Measurements from ENCODE around the gene BEND6. TPM values are rescaled to one million over a fixed set of nuclear protein-coding genes. Genes with fewer than 3 reads are reported as not detected.
"Not testable (repeated sequence)": the region's sequence is repeated elsewhere in the genome, so short reads cannot be mapped to it uniquely, and the experiment has no call there.

Gene BEND6
- total and polyA plus RNA-seq, 2 of the 13 experiments (the other 11 are each of a cell fraction or from before 2014, with no cell fraction given), result 0.20 to 0.21 TPM

DNA sequence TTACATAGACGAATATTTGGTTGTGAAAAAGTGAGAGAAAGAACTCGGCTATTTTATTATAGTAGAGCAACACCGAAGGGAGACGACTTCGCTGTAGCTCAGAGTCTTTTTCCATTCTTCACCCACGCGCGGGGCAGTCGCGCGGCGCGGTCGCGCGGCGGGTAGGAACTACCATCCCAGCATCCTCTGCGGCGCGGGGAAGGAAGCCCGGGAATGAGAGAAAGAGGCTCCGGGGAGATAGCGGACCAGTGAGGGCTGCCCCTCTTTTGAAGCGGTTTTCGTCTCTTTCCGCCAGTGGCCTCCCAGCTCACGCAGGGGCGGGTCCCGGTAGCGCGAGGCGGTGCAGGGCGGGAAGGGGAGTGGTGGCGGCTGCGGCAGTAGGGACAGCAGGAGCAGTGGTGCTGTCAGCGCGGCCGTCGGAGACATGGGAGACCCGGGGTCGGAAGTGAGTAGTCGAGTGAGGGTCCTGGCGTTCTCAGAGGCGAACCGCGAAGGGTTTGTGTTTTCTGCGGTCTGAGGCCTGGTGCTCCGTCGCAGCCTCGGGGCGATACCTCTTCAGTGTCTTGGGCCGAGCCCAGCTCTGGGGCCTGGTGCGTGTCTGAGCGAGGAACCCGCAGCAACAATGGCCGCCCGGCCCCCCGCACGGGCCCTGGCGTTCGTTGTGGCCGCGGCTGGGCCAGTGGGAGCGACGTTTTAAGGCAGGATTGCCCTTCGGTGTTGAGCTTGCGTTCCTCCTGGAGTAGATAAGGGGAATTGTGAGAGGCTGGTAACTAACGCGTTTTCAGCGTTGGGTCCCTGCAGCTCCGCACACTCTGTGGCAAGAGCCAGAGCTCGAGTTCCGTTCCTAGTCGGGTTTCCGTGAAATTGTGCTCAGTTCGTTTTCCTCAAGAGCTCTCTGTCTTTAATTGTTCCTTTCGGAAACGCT lies 91.7 kb downstream of the BEND6 start, which contains the start of gene KIAA1586 (continued):
- TF ChIP-seq ZNF292 (CRISPR knock-in tag; IDR thresholded peaks at IDR 0.05; ENCODE audit: borderline replicate concordance, low read depth) (peak; percentile 90), ZBTB38 (CRISPR knock-in tag; IDR thresholded peaks at IDR 0.05) (peak; percentile 75; the same call in 1 of the 2 replicates), ZNF124 (CRISPR knock-in tag; IDR thresholded peaks at IDR 0.05) (peak; percentile 49; the same call in 1 of the 2 replicates), HMG20B (CRISPR knock-in tag; conservative IDR thresholded peaks at IDR 0.05) (peak; percentile 88; the same call in 1 of the 2 replicates), ZFY (CRISPR knock-in tag; IDR thresholded peaks at IDR 0.05) (peak; percentile 81), ZNF510 (CRISPR knock-in tag; IDR thresholded peaks at IDR 0.05; ENCODE audit: low read depth) (0 out of 2 replicates have a peak, but pooled peaks have one; percentile 50), ZNF235 (CRISPR knock-in tag; IDR thresholded peaks at IDR 0.05; ENCODE audit: borderline replicate concordance) (0 out of 2 replicates have a peak, but pooled peaks have one; percentile 49), ZFP90 (CRISPR knock-in tag; IDR thresholded peaks at IDR 0.05; ENCODE audit: borderline replicate concordance) (peak; percentile 88; the same call in 1 of the 2 replicates), HCFC1 (IDR thresholded peaks at IDR 0.05; ENCODE audit: low read depth, low read length) (peak; percentile 65), TBX2 (CRISPR knock-in tag; IDR thresholded peaks at IDR 0.05; ENCODE audit: borderline replicate concordance) (peak; percentile 54), MEIS1 (CRISPR knock-in tag; IDR thresholded peaks at IDR 0.05; ENCODE audit: borderline replicate concordance) (0 out of 2 replicates have a peak, but pooled peaks have one; percentile 44), FOXP1 (CRISPR knock-in tag; IDR thresholded peaks at IDR 0.05) (0 out of 2 replicates have a peak, but pooled peaks have one; percentile 21), POGZ (CRISPR knock-in tag; IDR thresholded peaks at IDR 0.05) (peak; percentile 93)
- TF ChIP-seq, protein P1, sequence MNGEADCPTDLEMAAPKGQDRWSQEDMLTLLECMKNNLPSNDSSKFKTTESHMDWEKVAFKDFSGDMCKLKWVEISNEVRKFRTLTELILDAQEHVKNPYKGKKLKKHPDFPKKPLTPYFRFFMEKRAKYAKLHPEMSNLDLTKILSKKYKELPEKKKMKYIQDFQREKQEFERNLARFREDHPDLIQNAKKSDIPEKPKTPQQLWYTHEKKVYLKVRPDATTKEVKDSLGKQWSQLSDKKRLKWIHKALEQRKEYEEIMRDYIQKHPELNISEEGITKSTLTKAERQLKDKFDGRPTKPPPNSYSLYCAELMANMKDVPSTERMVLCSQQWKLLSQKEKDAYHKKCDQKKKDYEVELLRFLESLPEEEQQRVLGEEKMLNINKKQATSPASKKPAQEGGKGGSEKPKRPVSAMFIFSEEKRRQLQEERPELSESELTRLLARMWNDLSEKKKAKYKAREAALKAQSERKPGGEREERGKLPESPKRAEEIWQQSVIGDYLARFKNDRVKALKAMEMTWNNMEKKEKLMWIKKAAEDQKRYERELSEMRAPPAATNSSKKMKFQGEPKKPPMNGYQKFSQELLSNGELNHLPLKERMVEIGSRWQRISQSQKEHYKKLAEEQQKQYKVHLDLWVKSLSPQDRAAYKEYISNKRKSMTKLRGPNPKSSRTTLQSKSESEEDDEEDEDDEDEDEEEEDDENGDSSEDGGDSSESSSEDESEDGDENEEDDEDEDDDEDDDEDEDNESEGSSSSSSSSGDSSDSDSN (CRISPR knock-in tag; IDR thresholded peaks at IDR 0.05), result peak; percentile 95
- TF ChIP-seq, protein P2, sequence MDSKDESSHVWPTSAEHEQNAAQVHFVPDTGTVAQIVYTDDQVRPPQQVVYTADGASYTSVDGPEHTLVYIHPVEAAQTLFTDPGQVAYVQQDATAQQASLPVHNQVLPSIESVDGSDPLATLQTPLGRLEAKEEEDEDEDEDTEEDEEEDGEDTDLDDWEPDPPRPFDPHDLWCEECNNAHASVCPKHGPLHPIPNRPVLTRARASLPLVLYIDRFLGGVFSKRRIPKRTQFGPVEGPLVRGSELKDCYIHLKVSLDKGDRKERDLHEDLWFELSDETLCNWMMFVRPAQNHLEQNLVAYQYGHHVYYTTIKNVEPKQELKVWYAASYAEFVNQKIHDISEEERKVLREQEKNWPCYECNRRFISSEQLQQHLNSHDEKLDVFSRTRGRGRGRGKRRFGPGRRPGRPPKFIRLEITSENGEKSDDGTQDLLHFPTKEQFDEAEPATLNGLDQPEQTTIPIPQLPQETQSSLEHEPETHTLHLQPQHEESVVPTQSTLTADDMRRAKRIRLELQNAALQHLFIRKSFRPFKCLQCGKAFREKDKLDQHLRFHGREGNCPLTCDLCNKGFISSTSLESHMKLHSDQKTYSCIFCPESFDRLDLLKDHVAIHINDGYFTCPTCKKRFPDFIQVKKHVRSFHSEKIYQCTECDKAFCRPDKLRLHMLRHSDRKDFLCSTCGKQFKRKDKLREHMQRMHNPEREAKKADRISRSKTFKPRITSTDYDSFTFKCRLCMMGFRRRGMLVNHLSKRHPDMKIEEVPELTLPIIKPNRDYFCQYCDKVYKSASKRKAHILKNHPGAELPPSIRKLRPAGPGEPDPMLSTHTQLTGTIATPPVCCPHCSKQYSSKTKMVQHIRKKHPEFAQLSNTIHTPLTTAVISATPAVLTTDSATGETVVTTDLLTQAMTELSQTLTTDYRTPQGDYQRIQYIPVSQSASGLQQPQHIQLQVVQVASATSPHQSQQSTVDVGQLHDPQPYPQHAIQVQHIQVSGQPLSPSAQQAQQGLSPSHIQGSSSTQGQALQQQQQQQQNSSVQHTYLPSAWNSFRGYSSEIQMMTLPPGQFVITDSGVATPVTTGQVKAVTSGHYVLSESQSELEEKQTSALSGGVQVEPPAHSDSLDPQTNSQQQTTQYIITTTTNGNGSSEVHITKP (CRISPR knock-in tag; IDR thresholded peaks at IDR 0.05; ENCODE audit: low read depth), result 0 out of 2 replicates have a peak, but pooled peaks have one; percentile 63
- TF ChIP-seq FOXP1 (IDR thresholded peaks at IDR 0.05), result not testable (repeated sequence)

DNA sequence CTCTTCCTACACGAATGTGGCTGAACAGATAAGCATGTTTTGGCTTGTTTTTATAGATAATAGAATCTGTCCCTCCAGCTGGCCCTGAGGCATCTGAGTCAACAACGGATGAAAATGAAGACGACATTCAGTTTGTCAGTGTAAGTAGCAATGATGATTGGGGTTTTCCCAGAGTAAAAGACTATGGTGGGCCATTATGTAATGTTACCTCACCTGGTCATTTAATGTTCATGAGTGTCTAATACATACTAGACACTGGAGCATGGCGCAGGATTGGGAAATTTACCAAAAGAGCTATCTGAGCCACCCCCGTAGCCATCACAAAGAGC lies 92.3 kb downstream of the BEND6 start:
- POLR2A ChIA-PET, result interaction anchor here (0.8 kb wide), 1 partner anchor 125 kb away, joined by 3 read pairs; the partner anchor contains the start of gene BAG2
- WGBS (ENCODE audit: low lambda C conversion rate), result no CpG with 5 or more reads among the region's 5 CpGs
- in situ Hi-C loops (cut with HindIII; ENCODE audit: extremely low pct_ligation_motif_present, low pct_unique_long_range_greater_than_20kb), result loop anchor here (25.0 kb wide), 1 partner anchor 265 kb away; the partner anchor contains the start of gene PRIM2
- H4K20me1 ChIP-seq (ENCODE audit: insufficient read depth, low read length); H3K9ac ChIP-seq (ENCODE audit: insufficient read depth, low read depth, low read length); H3K4me2 ChIP-seq (ENCODE audit: low read depth, low read length); H2AFZ ChIP-seq (ENCODE audit: low read length); H3K27me3 ChIP-seq (ENCODE audit: control insufficient read depth in 1 of 2, insufficient read depth in 2 of 2, low read length in 2 of 2); H3K4me3 ChIP-seq (replicated peaks in 1 of 3; ENCODE audit: insufficient read depth in 1 of 3, low read depth in 2 of 3, low read length in 3 of 3); CTCF ChIA-PET (ENCODE audit: low intra/inter-chr PET ratio, low total read pairs); DNase-seq (ENCODE audit: low spot score); H3K9me3 ChIP-seq (ENCODE audit: low read length); H3K27ac ChIP-seq (ENCODE audit: extremely low read length, insufficient read depth, low read length); BruUV-seq (replicated peaks): not testable (repeated sequence)
- peaks cover 5 to 17% of the 10 kb centered on the region in 2 experiments; a peak in 4 of 5 replicates for H3K36me3 ChIP-seq (replicated peaks in 1 of 2; ENCODE audit: control insufficient read depth in 1 of 2, insufficient read depth in 2 of 2, low read length in 2 of 2)
- ATAC-seq (peak; percentile 28), FAIRE-seq (peak; percentile 70)
- peaks cover 35% of the 10 kb centered on the region for H3K79me2 ChIP-seq (ENCODE audit: insufficient read depth, low read length)
- peaks cover 29% of the 10 kb centered on the region for H3K4me1 ChIP-seq (ENCODE audit: insufficient read depth, low read length)
- intact Hi-C loops (cut with micrococcal nuclease; ENCODE audit: unreplicated experiment), result loop anchor here (2.0 to 5.0 kb wide), 3 partner anchors 42 to 170 kb away; partner anchors contain the start of gene BEND6
